ENCODE data around the gene SNRPA. TPM values are rescaled to one million over a fixed set of nuclear protein-coding genes. Genes with fewer than 3 reads are reported as not detected.
A peak's percentile ranks its signal among the peaks of the same experiment; 100 is the strongest.

SNRPA gene
- total and polyA plus RNA-seq, 8 donors = 4.9 to 258 (median 58.8) TPM

GRCh38 chr19:40777645-40777936 lies 26.6 kb downstream of the SNRPA start:
- TF ChIP-seq POLR2AphosphoS5 (IDR thresholded peaks at IDR 0.05) (no peak), EP300 (IDR thresholded peaks at IDR 0.05) (no peak)
- intact Hi-C loops (cut with DNase I; ENCODE audit: low total_unique reads) = no loop called here
- peaks cover 13 to 23% (median 19%) of the 10 kb centered on the region in 4 donors for H3K4me1 ChIP-seq
- H3K36me3 ChIP-seq = peaks cover 0 to 15% (median 5%) of the 10 kb centered on the region in 4 donors
- peak overlapping the region; percentile 45 to 78 (median 64) for H3K4me3 ChIP-seq
- 0 to 2% (median 0%) methylated on average over 10 of the region's 10 CpGs for WGBS, 5 donors
- peak overlapping the region; percentile 96 to 99 (median 98) for H3K27ac ChIP-seq
- no peaks in the 10 kb centered on the region for H3K27me3 ChIP-seq
- H3K9me3 ChIP-seq = no peaks in the 10 kb centered on the region
- DNase-seq = no peak

- TF ChIP-seq CTCF (IDR thresholded peaks at IDR 0.05) (peak in 1 of 7 experiments; percentile 10), POLR2A (IDR thresholded peaks at IDR 0.05) (peak in 2 of 4 donors; percentile 22 to 74), EP300 (IDR thresholded peaks at IDR 0.05) (no peak), POLR2AphosphoS5 (IDR thresholded peaks at IDR 0.05) (peak; percentile 46 to 94 (median 88))
- Histone ChIP-seq H3K27me3 (no peaks in the 10 kb centered on the region), H3K4me1 (peaks cover 13 to 23% (median 19%) of the 10 kb centered on the region in 4 donors), H3K36me3 (peaks cover 0 to 18% (median 6%) of the 10 kb centered on the region in 4 donors), H3K9me3 (no peaks in the 10 kb centered on the region), H3K4me3 (peak within 1 kb of the TSS; percentile 45 to 78 (median 64)), H3K27ac (peak within 1 kb of the TSS; percentile 96 to 99 (median 98))
- intact Hi-C loops (cut with DNase I; ENCODE audit: low total_unique reads) = no loop called here
- DNase-seq = peak; percentile 100
- 0 to 1% (median 0%) methylated on average over 43 to 56 of the region's 56 CpGs for WGBS, 5 donors
These were observed 27.1 kb downstream of the SNRPA start, which contains the start of gene RAB4B for GRCh38 chr19:40777937-40778705. TSS of gene RAB4B (plus strand) at chr19:40778247. CDS start at chr19:40778376, 129 bp downstream.

- H3K27ac ChIP-seq = peak overlapping the region; percentile 96 to 99 (median 98)
- H3K9me3 ChIP-seq = no peaks in the 10 kb centered on the region
- intact Hi-C loops (cut with DNase I; ENCODE audit: low total_unique reads) = no loop called here
- peaks cover 13 to 23% (median 19%) of the 10 kb centered on the region in 4 donors for H3K4me1 ChIP-seq
- TF ChIP-seq CTCF (IDR thresholded peaks at IDR 0.05) = no peak
- no peak for TF ChIP-seq POLR2AphosphoS5 (IDR thresholded peaks at IDR 0.05)
- no peak for TF ChIP-seq POLR2A (IDR thresholded peaks at IDR 0.05)
- DNase-seq = peak in 1 of 2 donors; percentile 60
- peak overlapping the region; percentile 45 to 78 (median 64) for H3K4me3 ChIP-seq
- H3K27me3 ChIP-seq = no peaks in the 10 kb centered on the region
- peaks cover 1 to 25% (median 10%) of the 10 kb centered on the region in 4 donors for H3K36me3 ChIP-seq
- WGBS, 5 donors = 5 to 12% (median 8%) methylated on average over 7 of the region's 7 CpGs
These were observed 27.8 kb downstream of the SNRPA start for GRCh38 chr19:40778706-40779284.

GRCh38 chr19:40780582-40780981 lies 29.6 kb downstream of the SNRPA start:
- no peak for DNase-seq
- peaks cover 13 to 23% (median 19%) of the 10 kb centered on the region in 4 donors for H3K4me1 ChIP-seq
- H3K36me3 ChIP-seq = peaks cover 4 to 43% (median 26%) of the 10 kb centered on the region in 4 donors
- no peaks in the 10 kb centered on the region for H3K9me3 ChIP-seq
- intact Hi-C loops (cut with DNase I; ENCODE audit: low total_unique reads) = no loop called here
- whole genome bisulfite sequencing, 5 donors = 92 to 95% (median 94%) methylated on average over 5 of the region's 5 CpGs
- TF ChIP-seq POLR2A (IDR thresholded peaks at IDR 0.05) (no peak), EP300 (IDR thresholded peaks at IDR 0.05) (no peak), POLR2AphosphoS5 (IDR thresholded peaks at IDR 0.05) (no peak), CTCF (IDR thresholded peaks at IDR 0.05) (no peak)
- H3K27me3 ChIP-seq = no peaks in the 10 kb centered on the region
- H3K4me3 ChIP-seq = no peak overlapping the region
- H3K27ac ChIP-seq = no peak overlapping the region
